Duodenal mucosa (tissue), 2 donors: ENCODE results near the gene PTPN5.

Experiments
- H3K27ac ChIP-seq: one replicate; pipeline ENCODE4 v1.7.0; 2013; ENCODE audit warnings: low read depth, low read length
- H3K27me3 ChIP-seq, 2 donors: one replicate each; pipeline ENCODE4 v1.7.0; 2013; ENCODE audit warnings: low read length in 2 of 2, control low read depth in 1 of 2; ENCODE audit not compliant: insufficient read depth in 2 of 2, control insufficient read depth in 1 of 2
- H3K36me3 ChIP-seq, 2 donors: one replicate each; pipeline ENCODE4 v1.7.0; 2013; ENCODE audit warnings: low read length in 2 of 2, control low read depth in 1 of 2; ENCODE audit not compliant: insufficient read depth in 2 of 2, control insufficient read depth in 1 of 2
- H3K4me1 ChIP-seq, 2 donors: one replicate each; pipeline ENCODE4 v1.7.0; 2013; ENCODE audit warnings: low read length in 2 of 2, control low read depth in 1 of 2; ENCODE audit not compliant: insufficient read depth in 2 of 2, control insufficient read depth in 1 of 2
- H3K4me3 ChIP-seq, 2 donors: one replicate each; pipeline ENCODE4 v1.7.0; 2013; ENCODE audit warnings: low read length in 2 of 2, low read depth in 1 of 2
- H3K9ac ChIP-seq, 2 donors: one replicate each; pipeline ENCODE4 v1.7.0; 2013; ENCODE audit warnings: low read length in 2 of 2, low read depth in 1 of 2
- H3K9me3 ChIP-seq, 2 donors: one replicate each; pipeline ENCODE4 v1.7.0; 2013; ENCODE audit warnings: low read length in 2 of 2, control low read depth in 1 of 2; ENCODE audit not compliant: control insufficient read depth in 1 of 2

The PTPN5 gene

GRCh38 chr11:18791969-18792628, 501 bp upstream of the PTPN5 start:
- H3K4me3 ChIP-seq, result no peak overlapping the region
- H3K27me3 ChIP-seq, result peaks cover 39 to 49% of the 10 kb centered on the region in 2 donors
- no peak overlapping the region for H3K27ac ChIP-seq
- H3K4me1 ChIP-seq, result no peaks in the 10 kb centered on the region
- H3K36me3 ChIP-seq, result no peaks in the 10 kb centered on the region
- no peak overlapping the region for H3K9ac ChIP-seq
- no peaks in the 10 kb centered on the region for H3K9me3 ChIP-seq

- H3K27ac ChIP-seq, result no peak overlapping the region
- H3K9ac ChIP-seq, result no peak overlapping the region
- no peaks in the 10 kb centered on the region for H3K9me3 ChIP-seq
- no peak overlapping the region for H3K4me3 ChIP-seq
- H3K4me1 ChIP-seq, result no peaks in the 10 kb centered on the region
- H3K36me3 ChIP-seq, result no peaks in the 10 kb centered on the region
- peaks cover 39 to 46% of the 10 kb centered on the region in 2 donors for H3K27me3 ChIP-seq
Measured at GRCh38 chr11:18790883-18791206, 753 bp downstream of the PTPN5 start.

GRCh38 chr11:18789942-18790341, 1.7 kb downstream of the PTPN5 start:
- Histone ChIP-seq H3K4me3 (no peak overlapping the region), H3K4me1 (no peaks in the 10 kb centered on the region), H3K9ac (no peak overlapping the region), H3K27me3 (peaks cover 37 to 42% of the 10 kb centered on the region in 2 donors), H3K27ac (no peak overlapping the region), H3K36me3 (no peaks in the 10 kb centered on the region), H3K9me3 (no peaks in the 10 kb centered on the region)

GRCh38 chr11:18785411-18785810, 6.2 kb downstream of the PTPN5 start:
- H3K9me3 ChIP-seq, result no peaks in the 10 kb centered on the region
- H3K9ac ChIP-seq, result no peak overlapping the region
- H3K27me3 ChIP-seq, result peaks cover 8 to 13% of the 10 kb centered on the region in 2 donors
- H3K4me3 ChIP-seq, result no peak overlapping the region
- no peaks in the 10 kb centered on the region for H3K36me3 ChIP-seq
- H3K27ac ChIP-seq, result no peak overlapping the region
- H3K4me1 ChIP-seq, result peaks cover 1 to 5% of the 10 kb centered on the region in 2 donors

- Histone ChIP-seq H3K27me3 (no peaks in the 10 kb centered on the region), H3K36me3 (no peaks in the 10 kb centered on the region), H3K9me3 (no peaks in the 10 kb centered on the region), H3K9ac (no peak overlapping the region), H3K27ac (no peak overlapping the region), H3K4me1 (peaks cover 3 to 6% of the 10 kb centered on the region in 2 donors), H3K4me3 (no peak overlapping the region)
Measured at GRCh38 chr11:18780896-18781295, 10.7 kb downstream of the PTPN5 start.

- H3K9ac ChIP-seq, result no peak overlapping the region
- no peaks in the 10 kb centered on the region for H3K27me3 ChIP-seq
- H3K36me3 ChIP-seq, result no peaks in the 10 kb centered on the region
- peaks cover 3 to 6% of the 10 kb centered on the region in 2 donors for H3K4me1 ChIP-seq
- H3K4me3 ChIP-seq, result no peak overlapping the region
- H3K27ac ChIP-seq, result no peak overlapping the region
- no peaks in the 10 kb centered on the region for H3K9me3 ChIP-seq
Measured at GRCh38 chr11:18780329-18780728, 11.3 kb downstream of the PTPN5 start.

GRCh38 chr11:18778468-18778867, 13.1 kb downstream of the PTPN5 start:
- H3K4me3 ChIP-seq, result no peak overlapping the region
- no peak overlapping the region for H3K27ac ChIP-seq
- H3K9ac ChIP-seq, result no peak overlapping the region
- no peaks in the 10 kb centered on the region for H3K27me3 ChIP-seq
- peaks cover 3 to 6% of the 10 kb centered on the region in 2 donors for H3K4me1 ChIP-seq
- H3K9me3 ChIP-seq, result no peaks in the 10 kb centered on the region
- no peaks in the 10 kb centered on the region for H3K36me3 ChIP-seq

GRCh38 chr11:18776324-18776723, 15.3 kb downstream of the PTPN5 start:
- no peaks in the 10 kb centered on the region for H3K27me3 ChIP-seq
- H3K9ac ChIP-seq, result no peak overlapping the region
- no peak overlapping the region for H3K27ac ChIP-seq
- no peak overlapping the region for H3K4me3 ChIP-seq
- H3K36me3 ChIP-seq, result no peaks in the 10 kb centered on the region
- H3K4me1 ChIP-seq, result peaks cover 3 to 6% of the 10 kb centered on the region in 2 donors
- no peaks in the 10 kb centered on the region for H3K9me3 ChIP-seq

GRCh38 chr11:18775492-18776292, 15.9 kb downstream of the PTPN5 start:
- Histone ChIP-seq H3K9me3 (no peaks in the 10 kb centered on the region), H3K27ac (no peak overlapping the region), H3K27me3 (no peaks in the 10 kb centered on the region), H3K4me1 (peaks cover 3 to 4% of the 10 kb centered on the region in 2 donors), H3K9ac (no peak overlapping the region), H3K4me3 (no peak overlapping the region), H3K36me3 (no peaks in the 10 kb centered on the region)

GRCh38 chr11:18774801-18775200, 16.8 kb downstream of the PTPN5 start:
- Histone ChIP-seq H3K36me3 (no peaks in the 10 kb centered on the region), H3K27ac (no peak overlapping the region), H3K4me3 (no peak overlapping the region), H3K4me1 (no peaks in the 10 kb centered on the region), H3K9ac (no peak overlapping the region), H3K9me3 (no peaks in the 10 kb centered on the region), H3K27me3 (no peaks in the 10 kb centered on the region)
